HL-60/S4 (cell line): ENCODE measurements around the gene ADAM12.
"Not testable (repeated sequence)": the region's sequence is repeated elsewhere in the genome, so short reads cannot be mapped to it uniquely, and the experiment has no call there.

Source experiments
- in situ Hi-C: fragments of 300-500 bp; cut with MboI; formaldehyde crosslinking; loops from 2 replicates; pipeline ENCODE4 v1.14.3; 2022; ENCODE audit warnings: low sequenced_read_pairs

The ADAM12 gene

DNA sequence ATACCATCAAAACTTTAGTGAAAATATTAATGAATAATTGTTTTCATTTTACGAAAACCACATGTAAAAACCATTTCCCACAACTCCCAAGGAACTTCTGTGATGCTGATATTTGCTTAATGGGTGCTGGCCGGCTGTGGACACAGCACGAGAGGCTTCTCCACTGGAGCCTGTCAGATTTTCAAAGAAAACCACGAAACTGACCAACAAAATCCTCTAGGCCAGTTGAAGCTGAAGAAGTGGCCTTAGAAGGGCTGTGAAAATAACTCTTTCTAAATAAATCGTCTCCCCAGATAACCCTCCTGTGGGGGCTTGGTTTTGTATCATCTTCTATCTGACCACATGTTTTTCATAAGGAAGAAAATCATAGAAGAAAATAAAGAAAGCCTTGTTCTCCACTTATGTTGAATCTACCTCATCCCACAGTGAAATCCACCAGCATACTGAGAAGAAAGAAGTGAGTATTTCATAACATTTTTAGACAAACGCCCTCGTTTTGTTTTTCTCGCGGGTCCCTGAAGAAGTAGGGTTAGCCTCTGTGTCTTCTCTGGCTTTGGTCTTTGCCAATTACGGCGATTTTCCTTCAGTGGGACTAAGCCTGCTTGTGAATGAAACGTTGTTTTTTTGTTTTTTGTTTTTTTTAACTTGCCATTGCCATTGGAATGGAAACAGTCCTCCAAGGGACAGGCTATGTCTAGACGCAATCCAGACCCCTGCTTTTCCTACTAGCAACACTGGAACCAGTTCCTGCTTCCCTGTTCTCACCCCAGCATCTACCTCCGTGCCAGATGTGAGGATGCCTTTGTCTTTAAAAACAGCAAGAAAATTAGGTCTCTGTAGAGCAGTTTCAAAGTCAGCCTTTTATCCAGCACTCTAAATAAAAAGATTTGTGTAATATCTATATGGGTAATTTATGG lies 123.9 kb downstream of the ADAM12 start:
- in situ Hi-C loops = no loop called here

DNA sequence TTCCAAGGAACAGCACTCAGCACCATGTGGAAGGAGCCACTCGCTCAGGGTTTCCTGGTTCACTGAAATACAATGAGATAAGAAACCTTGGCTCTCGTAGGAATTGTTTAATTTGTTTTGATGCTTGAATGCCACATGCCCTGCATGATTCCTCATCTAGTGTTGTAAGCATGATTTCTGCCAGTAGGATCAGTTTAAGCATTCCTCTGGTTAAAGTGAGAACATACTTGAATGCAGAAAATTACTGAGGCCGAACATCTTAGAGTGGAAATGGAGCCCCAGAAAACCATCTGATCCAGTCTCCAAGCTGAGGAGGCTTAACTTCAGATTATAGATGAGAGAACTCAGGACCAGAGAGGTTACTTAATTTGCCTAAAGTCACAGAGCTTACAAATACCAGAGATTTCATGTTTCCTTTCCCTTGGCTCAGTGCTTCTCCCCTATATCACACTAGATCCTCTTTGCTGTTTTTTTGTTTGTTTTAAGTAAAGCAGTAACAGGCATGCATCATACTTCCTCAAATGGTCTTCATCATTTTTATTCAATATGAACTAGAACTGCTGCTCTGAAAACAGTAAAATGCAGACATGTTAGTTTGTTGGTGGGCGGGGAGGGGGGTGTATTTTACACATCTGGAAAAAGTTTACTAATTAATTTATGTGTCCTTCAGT lies 125.1 kb downstream of the ADAM12 start:
- in situ Hi-C loops = no loop called here

DNA sequence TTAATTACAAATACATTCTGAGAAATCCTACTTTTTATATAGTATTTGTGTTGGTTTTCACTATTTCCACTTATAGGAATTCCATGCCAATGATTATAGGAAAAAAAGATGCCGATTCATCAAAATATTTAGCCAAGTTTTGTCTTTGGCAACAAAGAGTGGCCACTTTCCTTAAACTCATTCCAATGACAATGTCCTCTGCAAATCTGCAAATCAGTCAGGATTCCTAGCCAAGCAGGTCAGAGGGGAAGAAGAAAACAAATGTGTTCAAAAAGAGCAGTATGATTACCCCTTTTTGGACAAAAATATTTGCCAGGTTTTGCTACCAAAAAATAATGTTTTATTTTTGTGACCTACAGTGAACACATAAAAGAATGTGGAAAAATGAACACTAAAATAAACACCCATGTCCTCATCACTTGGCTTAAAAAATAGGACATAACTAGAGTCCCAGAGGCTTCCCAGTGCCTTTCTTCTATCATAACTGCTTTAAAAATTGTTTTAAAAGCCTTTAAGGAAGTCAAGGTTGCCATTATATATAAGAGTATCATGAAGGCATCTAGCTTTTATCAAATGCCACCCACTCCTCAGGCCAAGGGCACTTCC lies 125.9 kb downstream of the ADAM12 start:
- in situ Hi-C loops = no loop called here

DNA sequence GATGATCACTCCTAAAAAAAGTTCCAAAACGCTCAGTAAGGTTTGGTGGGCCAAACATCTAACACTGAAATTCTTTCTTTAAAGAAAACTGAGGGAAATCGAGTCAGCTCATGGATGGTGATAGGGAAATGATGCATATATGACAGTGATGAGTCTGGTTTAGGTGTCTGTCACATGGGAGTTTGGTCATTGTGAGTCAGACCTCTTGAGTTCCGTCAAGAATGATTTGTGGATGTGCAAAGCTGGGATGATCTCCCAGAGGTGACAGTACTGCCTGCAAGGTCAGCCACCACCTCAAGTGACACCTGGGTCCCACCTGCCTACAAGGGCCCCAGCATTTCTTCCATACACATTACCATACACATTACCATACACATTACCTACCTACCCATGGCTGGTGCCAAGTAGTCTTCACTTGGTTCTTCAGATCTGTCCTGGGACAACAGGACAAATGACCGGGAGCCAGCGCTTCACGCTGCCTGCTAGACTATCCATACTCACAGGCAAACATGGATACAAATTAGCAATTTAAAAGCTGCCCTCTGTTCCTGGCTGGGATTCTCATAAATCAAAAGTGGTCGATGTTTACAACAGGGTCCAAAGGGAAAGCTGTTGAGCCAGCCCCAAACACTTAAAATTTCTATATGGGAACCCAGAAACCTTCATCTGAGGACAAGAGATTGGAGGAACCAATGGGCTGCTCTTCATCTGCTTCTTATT lies 128.4 kb downstream of the ADAM12 start:
- in situ Hi-C loops = no loop called here

DNA sequence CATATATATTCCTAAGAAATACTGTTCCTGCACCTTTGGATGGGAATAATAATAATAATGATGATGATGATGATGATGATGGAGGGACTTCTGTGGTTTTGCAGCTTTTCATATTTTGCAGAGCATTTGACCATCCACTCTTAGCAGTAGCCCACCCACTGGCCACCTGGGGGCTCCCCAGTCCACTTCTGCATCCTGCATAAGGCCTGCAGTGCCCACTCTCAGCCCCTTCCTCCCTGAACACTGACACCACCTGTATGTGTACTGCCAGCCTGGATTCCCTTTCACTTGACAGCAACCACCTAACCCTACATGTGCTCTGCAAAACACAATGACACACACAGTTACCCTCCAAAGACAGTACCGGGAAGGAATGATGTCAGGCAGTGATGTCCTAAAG lies 131.4 kb downstream of the ADAM12 start:
- in situ Hi-C loops = no loop called here

DNA sequence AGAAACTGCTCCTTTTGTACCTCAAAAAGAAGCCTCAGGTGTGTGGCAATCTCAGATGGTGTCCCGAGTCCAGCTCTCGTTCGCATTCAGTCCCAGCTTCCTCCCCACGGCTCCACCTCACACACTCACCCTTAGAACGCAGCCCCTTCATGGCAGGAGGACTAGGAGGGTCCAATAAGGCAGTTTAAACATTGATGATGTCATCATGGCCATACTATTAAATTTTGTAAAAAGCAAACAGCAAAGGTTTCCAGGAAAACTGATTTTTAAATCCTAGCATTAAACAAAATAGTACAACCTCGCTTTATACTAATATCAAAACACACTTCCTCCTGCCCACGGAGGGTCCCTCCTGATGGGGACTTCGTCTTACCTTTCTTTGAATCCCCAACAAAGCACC lies 133.0 kb downstream of the ADAM12 start:
- in situ Hi-C loops = no loop called here

DNA sequence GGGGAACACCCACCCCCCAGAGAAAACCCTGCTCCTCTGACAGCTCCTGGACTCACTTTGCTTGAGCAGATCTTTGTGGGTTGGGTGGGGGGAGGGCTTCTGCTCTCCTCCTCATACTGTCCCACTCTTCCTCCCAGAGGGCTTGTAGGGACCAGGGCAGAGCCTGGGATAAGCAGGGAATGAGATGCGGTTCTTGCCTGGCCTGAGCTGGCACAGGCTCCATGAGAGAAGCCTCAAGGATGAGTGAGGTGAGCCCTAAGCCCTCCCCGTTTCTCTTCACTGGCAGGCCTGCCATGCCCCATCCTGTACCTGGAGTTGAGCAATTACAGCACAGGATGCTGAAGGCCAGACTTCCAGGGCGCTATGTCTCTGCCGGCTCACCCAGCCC lies 134.7 kb downstream of the ADAM12 start:
- in situ Hi-C loops = no loop called here

DNA sequence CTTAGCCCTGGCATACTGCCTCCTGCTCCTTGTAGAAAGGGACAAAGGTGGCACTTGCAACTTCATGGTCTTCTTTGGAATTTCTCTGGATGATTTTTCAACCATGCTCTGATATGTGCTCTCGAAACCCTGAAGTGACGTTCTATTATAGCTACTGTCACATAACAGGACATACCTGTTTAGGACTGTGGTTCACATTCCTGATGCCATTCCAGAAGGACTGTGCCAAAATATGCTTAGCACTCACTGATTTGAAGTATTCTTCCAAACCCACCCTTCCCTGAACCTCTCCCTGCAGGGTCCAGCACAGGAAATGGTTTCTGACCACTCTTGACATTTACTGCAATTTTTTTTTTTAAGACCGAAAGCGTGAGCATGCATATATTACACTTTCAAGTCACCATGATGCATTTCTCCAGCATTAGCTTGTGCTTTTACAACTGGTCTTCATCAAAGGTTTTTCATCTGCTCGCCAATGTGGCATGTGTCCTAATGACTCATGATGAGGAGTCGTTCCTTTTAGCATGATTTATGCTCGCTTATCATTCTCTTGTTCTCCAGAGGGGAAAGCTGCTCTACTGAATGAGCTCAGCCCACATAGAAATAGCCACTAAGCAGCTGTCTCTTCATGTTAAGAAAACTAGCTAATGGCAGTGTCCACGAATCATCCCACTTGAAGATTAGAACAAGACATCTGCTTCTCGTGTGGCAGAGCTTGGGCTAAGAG lies 135.2 kb downstream of the ADAM12 start:
- in situ Hi-C loops = no loop called here

DNA sequence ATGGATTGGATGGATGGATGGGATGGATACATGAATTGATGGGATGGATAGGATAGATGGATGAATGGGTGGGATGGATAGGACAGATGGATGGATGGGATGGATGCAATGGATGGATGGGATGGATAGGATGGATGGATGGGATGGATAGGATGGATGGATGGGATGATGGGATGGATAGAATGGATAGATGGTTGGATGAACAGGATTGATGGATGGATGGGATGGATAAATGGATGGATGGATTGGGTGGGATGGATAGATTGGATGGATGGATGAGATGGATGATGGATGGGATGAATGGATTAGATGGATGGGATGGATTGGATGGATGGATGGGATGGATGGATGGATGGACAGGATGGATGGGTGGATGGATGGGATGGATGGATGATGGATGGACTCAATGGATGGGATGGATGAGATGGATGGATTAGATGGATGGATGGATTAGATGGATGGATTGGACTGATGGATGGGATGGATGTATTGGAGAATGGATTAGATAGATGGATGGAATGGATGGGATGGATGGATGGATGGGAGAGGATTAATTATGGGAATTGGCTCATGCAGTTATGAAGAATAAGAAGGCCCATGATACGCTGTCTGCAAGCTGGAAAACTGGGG lies 136.4 kb downstream of the ADAM12 start:
- in situ Hi-C loops = no loop called here

DNA sequence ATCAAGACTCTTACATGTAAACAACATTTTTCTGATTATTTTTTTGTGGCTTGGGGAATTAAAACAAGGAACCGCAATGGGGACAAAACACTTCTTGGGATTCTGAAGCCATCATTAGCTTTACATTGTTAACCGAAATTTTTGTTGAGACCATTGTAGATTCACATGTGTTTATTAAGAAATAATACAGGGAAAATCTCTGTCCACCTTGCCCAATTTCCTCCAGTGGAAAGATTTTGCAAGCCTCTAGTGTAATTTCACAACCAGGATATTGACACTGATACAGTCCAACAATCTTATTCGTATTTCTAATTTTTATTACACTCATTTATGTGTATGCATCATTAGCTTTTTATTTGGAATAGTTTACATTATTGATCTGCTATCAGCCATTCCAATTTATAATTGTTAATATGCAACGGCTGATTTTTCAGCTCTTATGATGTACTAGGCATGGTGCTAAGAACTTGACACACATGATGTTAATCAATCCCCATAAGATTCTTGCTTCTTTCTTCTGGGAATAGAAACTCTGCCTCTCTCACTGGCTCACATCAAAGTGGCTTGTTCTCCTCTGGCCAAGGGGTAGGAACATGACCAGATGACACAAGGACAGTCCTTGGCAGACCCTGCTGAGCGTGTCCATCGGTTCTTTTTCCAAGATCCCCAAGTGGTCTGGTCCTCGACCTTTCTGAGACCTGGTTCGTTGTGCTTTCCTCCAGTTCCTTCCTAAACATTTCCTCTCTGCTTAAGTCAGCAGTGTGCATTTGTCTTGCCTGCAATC lies 137.6 kb downstream of the ADAM12 start:
- in situ Hi-C loops = no loop called here

DNA sequence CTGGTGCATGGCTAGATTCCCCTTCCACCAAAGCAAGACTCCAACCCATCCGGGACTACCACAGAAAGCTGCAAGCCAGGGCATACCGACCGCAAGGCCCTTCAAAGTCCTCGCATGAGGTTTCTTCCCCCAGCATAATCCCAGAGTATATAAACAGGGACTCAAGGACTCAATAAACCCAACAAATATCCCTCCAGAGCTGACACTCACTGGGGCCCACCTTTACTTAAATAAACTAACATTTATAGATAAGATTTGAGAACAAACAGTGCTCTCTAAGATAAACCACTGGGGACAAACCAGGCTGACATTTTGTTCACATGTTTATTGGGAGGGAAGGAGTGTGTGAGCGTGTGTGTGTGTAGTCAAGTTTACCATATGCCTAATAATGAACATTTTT lies 138.2 kb downstream of the ADAM12 start:
- in situ Hi-C loops = no loop called here

DNA sequence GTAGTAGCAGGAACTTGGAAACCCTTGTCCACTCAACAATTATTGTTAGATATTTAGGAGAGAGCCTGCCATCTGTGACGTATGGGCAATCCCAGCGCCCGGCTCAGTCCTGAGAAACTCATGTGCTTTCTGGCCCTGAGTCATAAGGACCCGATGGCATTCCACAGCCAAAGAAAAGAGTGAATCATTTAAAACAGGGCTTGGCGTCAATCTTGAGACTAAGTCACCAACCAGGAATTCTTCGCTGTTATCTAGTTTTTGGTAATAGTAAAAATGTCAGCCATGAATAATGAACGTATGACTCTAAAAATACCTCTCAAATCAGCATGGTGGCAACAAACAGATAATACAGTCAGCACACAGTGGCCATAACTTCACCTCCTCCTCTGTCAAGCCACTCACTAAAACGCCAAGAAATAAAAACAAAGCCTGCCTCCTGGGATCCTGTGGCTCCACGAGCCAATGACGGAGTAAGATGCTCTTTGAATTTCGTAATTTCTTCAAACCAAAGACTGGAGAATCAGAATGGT lies 140.8 kb downstream of the ADAM12 start:
- in situ Hi-C loops = no loop called here

DNA sequence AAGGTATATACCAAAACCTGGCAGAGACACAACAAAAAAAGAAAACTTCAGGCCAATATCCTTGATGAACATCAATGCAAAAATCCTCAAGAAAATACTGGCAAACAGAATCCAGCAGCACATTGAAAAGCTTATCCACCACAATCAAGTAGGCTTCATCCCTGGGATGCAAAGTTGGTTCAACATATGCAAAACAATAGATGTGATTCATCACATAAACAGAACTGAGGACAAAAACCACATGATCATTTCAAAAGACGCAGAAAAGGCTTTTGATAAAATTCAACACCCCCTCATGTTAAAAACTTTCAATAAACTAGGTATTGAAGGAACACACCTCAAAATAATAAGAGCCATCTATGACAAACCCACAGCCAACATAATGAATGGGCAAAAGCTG lies 141.9 kb downstream of the ADAM12 start:
- in situ Hi-C loops = not testable (repeated sequence)

DNA sequence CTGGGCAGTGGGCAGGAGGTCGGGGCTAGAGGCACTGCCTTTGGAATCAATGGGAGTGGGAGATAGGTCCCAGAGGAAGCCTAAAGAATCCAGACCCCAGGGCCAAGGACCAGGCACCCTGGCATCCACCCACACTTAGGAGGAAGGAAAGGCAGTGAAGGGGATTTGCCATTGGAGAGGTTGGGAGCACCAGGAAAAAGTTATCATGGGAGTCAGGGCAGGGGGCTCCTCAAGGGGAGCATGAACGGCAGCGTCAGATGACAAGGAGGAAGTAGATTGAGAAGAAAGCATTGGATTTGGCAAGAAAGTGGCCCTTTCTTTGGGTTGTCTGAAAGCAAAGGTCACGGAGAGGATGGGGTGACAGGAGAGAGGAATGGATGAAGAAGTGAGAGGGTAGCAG lies 142.8 kb downstream of the ADAM12 start:
- in situ Hi-C loops = no loop called here

DNA sequence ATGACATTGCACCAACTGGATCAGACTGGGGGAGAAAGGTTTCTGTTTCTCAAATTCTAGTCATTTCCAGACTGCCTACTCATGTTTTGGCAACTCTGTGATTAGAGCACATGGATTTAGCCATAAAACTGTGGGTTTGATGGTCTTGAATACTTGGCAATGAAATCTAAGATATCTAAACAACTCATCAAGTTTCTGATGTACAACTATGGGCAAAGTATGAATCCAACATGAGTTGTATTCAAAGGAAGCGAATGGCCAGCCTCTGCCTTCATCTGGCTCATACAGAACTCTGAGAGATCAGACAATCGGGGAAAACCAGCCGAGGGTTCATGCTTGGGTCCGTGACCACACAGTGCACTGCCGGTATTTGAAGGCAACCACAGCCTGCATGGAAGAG lies 144.3 kb downstream of the ADAM12 start:
- in situ Hi-C loops = no loop called here

DNA sequence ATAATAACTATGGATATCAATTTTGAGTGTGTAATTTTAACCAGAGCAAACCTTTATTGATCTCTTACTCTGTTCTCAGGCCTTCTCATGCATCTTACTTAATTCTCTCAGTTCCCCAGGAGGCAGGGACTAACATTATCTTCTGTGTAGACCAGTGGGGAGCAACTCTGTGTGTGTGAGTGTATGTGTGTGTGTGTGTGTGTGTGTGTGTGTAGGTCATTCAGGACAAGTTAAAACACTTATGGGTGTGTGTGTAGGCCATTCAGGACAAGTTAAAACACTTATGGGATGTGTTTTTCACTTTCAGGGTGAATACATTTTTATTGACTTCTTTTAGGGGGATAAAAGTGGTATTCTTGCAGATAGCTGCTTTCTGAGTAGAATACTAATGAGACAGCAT lies 145.0 kb downstream of the ADAM12 start:
- in situ Hi-C loops = no loop called here

DNA sequence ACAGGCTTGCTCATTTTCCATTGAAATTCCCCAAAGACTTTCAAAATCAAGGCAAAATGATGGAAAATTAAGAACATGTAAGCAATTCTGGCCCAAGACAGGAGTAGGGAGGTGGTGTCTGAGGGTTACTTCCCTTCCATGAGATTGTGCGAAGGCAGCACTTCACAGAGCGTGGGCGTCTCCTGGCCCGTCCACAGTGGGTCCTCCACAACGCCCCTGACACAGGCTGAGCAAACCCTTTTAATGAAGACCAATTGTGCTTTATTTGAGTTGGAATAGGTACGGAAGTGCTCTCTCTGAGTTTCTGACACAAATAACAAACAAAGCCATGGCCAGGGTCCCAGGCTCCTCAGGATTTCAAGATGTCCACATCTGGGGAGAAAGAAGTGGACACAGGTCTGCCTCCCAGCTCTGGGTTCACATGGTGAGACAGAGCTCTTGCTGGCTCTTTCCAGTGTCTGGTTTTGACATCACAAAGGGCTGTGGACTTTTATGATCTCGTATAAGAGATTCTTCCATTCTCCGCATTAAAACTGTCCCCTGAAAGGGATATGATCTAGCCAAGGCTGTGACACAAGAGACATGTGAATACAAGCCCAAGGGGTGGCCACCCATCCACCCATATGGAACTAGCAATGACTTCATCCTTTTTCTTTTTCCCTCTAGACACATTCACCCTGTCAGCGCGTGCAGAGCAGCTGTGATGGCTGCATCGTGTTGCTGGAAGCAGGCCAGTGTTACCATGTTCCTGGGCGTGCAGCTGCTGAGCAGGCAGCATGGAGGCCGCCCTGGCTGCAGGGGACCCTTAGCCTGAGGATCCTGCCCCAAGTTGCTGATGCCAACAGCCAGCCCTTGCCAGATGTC lies 145.6 kb downstream of the ADAM12 start:
- in situ Hi-C loops = no loop called here

DNA sequence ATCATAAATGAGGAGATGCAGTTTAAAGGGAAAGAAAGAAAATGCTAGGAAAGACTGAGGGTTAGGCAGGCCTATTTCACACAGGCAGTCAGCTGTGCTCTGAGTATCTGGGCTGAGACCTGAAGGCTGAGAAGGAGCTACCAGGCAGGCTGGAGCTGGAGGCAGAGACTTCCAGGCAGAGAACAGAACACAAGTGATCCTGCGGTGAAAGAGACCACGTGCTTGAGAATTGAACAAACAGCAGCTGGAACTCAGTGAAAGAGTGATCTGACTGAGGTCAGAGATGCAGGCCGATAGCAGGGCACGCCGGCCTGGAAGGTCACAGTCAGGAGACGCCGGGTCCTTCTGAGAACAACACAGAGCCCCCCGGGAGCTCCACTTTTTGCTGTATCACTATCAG lies 147.8 kb downstream of the ADAM12 start:
- in situ Hi-C loops = no loop called here
